ENCODE measurements around the gene NDST1. TPM values are rescaled to one million over a fixed set of nuclear protein-coding genes. Genes with fewer than 3 reads are reported as not detected.

Gene NDST1
- total RNA-seq, 4 donors from 2014 or later = 58.3 to 146 (median 72.1) TPM

- TF ChIP-seq POLR2AphosphoS5 (IDR thresholded peaks at IDR 0.05) = peak; percentile 64
- TF ChIP-seq CTCF (IDR thresholded peaks at IDR 0.05) = no peak
- no peak for TF ChIP-seq POLR2A (IDR thresholded peaks at IDR 0.05)
- H3K36me3 ChIP-seq = no peaks in the 10 kb centered on the region
- no peak overlapping the region for H3K4me3 ChIP-seq
- H3K4me1 ChIP-seq = peaks cover 29 to 92% (median 67%) of the 10 kb centered on the region in 3 donors
- peak overlapping the region in 3 of 4 donors; percentile 93 to 98 (median 97) for H3K27ac ChIP-seq
- H3K9me3 ChIP-seq = no peaks in the 10 kb centered on the region
- WGBS, 2 donors (ENCODE audit: low coverage in 1 of 2) = 44 to 83% methylated on average over 1 to 6 of the region's 6 CpGs
- no peaks in the 10 kb centered on the region for H3K27me3 ChIP-seq
- no peak for ATAC-seq
These were observed 15.3 kb upstream of the NDST1 start for GRCh38 chr5:150492621-150493020.

DNA sequence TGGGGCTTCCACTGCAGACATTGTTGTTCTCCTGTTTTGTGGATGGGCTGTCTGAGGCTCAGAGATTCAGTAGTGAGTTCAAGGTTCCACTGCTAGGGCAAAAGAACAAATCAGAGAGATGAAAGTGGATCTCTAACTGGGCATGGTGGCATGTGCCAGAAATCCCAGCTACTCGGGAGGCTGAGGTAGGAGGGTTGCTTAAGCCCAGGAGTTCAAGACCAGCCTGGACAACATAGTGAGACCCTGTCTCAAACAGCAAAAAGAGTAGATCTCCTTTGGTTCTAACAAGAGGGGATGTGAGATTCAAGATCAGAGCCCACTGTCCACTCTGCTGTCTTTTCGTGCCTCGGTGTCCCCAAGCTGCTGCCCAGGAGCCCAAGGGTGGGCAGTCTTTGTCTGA, 11.8 kb upstream of the NDST1 start:
- no peaks in the 10 kb centered on the region for H3K9me3 ChIP-seq
- H3K4me3 ChIP-seq = no peak overlapping the region
- no peak for TF ChIP-seq POLR2A (IDR thresholded peaks at IDR 0.05)
- no peak for TF ChIP-seq EP300 (IDR thresholded peaks at IDR 0.05)
- no peak for TF ChIP-seq POLR2AphosphoS5 (IDR thresholded peaks at IDR 0.05)
- no peak for TF ChIP-seq CTCF (IDR thresholded peaks at IDR 0.05)
- H3K36me3 ChIP-seq = no peaks in the 10 kb centered on the region
- no peak for ATAC-seq
- H3K27ac ChIP-seq = peak overlapping the region in 3 of 4 donors; percentile 61 to 73 (median 66)
- WGBS, 2 donors (ENCODE audit: low coverage in 1 of 2) = 72 to 79% methylated on average over 3 of the region's 3 CpGs
- H3K4me1 ChIP-seq = peaks cover 11 to 92% (median 67%) of the 10 kb centered on the region in 3 donors
- no peaks in the 10 kb centered on the region for H3K27me3 ChIP-seq

DNA sequence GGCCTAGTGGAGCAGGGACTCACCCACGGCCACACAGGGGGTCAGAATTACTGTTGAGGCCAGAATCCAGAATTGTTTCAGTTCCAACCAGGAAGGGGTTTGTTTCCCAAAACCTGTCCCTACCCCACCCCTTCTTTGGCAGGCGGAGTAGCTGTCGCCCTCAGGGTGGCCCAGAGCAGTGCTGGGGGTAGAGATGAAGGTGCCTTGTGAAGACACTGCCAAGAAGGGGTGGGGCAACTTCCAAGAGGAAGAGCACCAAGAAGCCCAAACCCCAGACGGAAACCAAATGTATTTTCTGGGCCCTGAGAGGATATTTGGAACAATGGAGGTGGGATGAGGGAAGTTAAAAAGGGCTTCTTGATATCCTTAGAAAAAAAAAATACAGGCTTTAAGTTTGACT, 11.4 kb upstream of the NDST1 start:
- no peak for TF ChIP-seq EP300 (IDR thresholded peaks at IDR 0.05)
- no peak for TF ChIP-seq CTCF (IDR thresholded peaks at IDR 0.05)
- no peak for TF ChIP-seq POLR2A (IDR thresholded peaks at IDR 0.05)
- no peak for TF ChIP-seq POLR2AphosphoS5 (IDR thresholded peaks at IDR 0.05)
- 40 to 69% methylated on average over 1 to 4 of the region's 4 CpGs for WGBS, 2 donors (ENCODE audit: low coverage in 1 of 2)
- H3K9me3 ChIP-seq = no peaks in the 10 kb centered on the region
- peaks cover 7 to 92% (median 67%) of the 10 kb centered on the region in 3 donors for H3K4me1 ChIP-seq
- H3K27ac ChIP-seq = peak overlapping the region in 3 of 4 donors; percentile 61 to 73 (median 66)
- no peak for ATAC-seq
- H3K27me3 ChIP-seq = no peaks in the 10 kb centered on the region
- H3K36me3 ChIP-seq = no peaks in the 10 kb centered on the region
- no peak overlapping the region for H3K4me3 ChIP-seq

- H3K27me3 ChIP-seq = no peaks in the 10 kb centered on the region
- no peaks in the 10 kb centered on the region for H3K36me3 ChIP-seq
- peak overlapping the region in 3 of 4 donors; percentile 61 to 75 (median 73) for H3K27ac ChIP-seq
- ATAC-seq = peak; percentile 94
- TF ChIP-seq POLR2AphosphoS5 (IDR thresholded peaks at IDR 0.05) = peak; percentile 77
- no peak for TF ChIP-seq POLR2A (IDR thresholded peaks at IDR 0.05)
- WGBS, 2 donors (ENCODE audit: low coverage in 1 of 2) = 58 to 78% methylated on average over 3 to 4 of the region's 14 CpGs
- no peak overlapping the region for H3K4me3 ChIP-seq
- H3K4me1 ChIP-seq = peaks cover 5 to 92% (median 65%) of the 10 kb centered on the region in 3 donors
- H3K9me3 ChIP-seq = no peaks in the 10 kb centered on the region
These were observed 10.5 kb upstream of the NDST1 start for GRCh38 chr5:150497274-150497988.

- Histone ChIP-seq H3K4me3 (no peak overlapping the region), H3K4me1 (peaks cover 5 to 92% (median 67%) of the 10 kb centered on the region in 3 donors), H3K27ac (peak overlapping the region in 3 of 4 donors; percentile 61 to 75 (median 73)), H3K36me3 (no peaks in the 10 kb centered on the region), H3K27me3 (no peaks in the 10 kb centered on the region), H3K9me3 (no peaks in the 10 kb centered on the region)
- ATAC-seq = peak; percentile 53
- WGBS, 2 donors (ENCODE audit: low coverage in 1 of 2) = 66 to 69% methylated on average over 2 to 5 of the region's 5 CpGs
- TF ChIP-seq POLR2AphosphoS5 (IDR thresholded peaks at IDR 0.05) (no peak), CTCF (IDR thresholded peaks at IDR 0.05) (no peak), POLR2A (IDR thresholded peaks at IDR 0.05) (no peak), EP300 (IDR thresholded peaks at IDR 0.05) (no peak)
These were observed 10.0 kb upstream of the NDST1 start for GRCh38 chr5:150497989-150498317.
